ENCODE measurements around the gene EIF4A3. TPM values are rescaled to one million over a fixed set of nuclear protein-coding genes. Genes with fewer than 3 reads are reported as not detected.
A peak's percentile ranks its signal among the peaks of the same experiment; 100 is the strongest.

The EIF4A3 gene
- total RNA-seq, 4 donors from 2014 or later = 34.5 to 69.0 (median 59.2) TPM

DNA sequence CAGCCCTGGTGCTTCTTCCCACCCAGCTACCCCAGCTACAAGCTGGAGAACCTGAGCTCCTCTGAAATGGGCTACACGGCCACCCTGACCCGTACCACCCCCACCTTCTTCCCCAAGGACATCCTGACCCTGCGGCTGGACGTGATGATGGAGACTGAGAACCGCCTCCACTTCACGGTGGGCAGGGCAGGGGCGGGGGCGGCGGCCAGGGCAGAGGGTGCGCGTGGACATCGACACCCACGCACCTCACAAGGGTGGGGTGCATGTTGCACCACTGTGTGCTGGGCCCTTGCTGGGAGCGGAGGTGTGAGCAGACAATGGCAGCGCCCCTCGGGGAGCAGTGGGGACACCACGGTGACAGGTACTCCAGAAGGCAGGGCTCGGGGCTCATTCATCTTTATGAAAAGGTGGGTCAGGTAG, 42.0 kb downstream of the EIF4A3 start:
- DNase-seq (ENCODE audit: low spot score in 2 of 2) = no peak
- no peak overlapping the region for H3K27ac ChIP-seq
- TF ChIP-seq, protein P1, sequence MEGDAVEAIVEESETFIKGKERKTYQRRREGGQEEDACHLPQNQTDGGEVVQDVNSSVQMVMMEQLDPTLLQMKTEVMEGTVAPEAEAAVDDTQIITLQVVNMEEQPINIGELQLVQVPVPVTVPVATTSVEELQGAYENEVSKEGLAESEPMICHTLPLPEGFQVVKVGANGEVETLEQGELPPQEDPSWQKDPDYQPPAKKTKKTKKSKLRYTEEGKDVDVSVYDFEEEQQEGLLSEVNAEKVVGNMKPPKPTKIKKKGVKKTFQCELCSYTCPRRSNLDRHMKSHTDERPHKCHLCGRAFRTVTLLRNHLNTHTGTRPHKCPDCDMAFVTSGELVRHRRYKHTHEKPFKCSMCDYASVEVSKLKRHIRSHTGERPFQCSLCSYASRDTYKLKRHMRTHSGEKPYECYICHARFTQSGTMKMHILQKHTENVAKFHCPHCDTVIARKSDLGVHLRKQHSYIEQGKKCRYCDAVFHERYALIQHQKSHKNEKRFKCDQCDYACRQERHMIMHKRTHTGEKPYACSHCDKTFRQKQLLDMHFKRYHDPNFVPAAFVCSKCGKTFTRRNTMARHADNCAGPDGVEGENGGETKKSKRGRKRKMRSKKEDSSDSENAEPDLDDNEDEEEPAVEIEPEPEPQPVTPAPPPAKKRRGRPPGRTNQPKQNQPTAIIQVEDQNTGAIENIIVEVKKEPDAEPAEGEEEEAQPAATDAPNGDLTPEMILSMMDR (IDR thresholded peaks at IDR 0.05) = no peak
- TF ChIP-seq POLR2A (IDR thresholded peaks at IDR 0.05) (no peak), EP300 (IDR thresholded peaks at IDR 0.05) (no peak)
- H3K4me3 ChIP-seq = no peak overlapping the region
- 76 to 83% methylated on average over 14 to 18 of the region's 18 CpGs for WGBS, 2 donors
- no peaks in the 10 kb centered on the region for H3K9me3 ChIP-seq
- H3K27me3 ChIP-seq = no peaks in the 10 kb centered on the region
- H3K36me3 ChIP-seq = peaks cover 0 to 44% (median 0%) of the 10 kb centered on the region in 3 donors
- peaks cover 0 to 16% (median 15%) of the 10 kb centered on the region in 4 donors for H3K4me1 ChIP-seq

DNA sequence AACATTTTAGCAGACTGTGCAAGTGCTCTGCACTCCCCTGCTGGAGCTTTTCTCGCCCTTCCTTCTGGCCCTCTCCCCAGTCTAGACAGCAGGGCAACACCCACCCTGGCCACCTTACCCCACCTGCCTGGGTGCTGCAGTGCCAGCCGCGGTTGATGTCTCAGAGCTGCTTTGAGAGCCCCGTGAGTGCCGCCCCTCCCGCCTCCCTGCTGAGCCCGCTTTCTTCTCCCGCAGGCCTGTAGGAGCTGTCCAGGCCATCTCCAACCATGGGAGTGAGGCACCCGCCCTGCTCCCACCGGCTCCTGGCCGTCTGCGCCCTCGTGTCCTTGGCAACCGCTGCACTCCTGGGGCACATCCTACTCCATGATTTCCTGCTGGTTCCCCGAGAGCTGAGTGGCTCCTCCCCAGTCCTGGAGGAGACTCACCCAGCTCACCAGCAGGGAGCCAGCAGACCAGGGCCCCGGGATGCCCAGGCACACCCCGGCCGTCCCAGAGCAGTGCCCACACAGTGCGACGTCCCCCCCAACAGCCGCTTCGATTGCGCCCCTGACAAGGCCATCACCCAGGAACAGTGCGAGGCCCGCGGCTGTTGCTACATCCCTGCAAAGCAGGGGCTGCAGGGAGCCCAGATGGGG, 42.5 kb downstream of the EIF4A3 start:
- no peak for DNase-seq (ENCODE audit: low spot score in 2 of 2)
- 65 to 67% methylated on average over 14 to 23 of the region's 26 CpGs for WGBS, 2 donors
- no peak overlapping the region for H3K4me3 ChIP-seq
- H3K36me3 ChIP-seq = peaks cover 0 to 41% (median 0%) of the 10 kb centered on the region in 3 donors
- no peak overlapping the region for H3K27ac ChIP-seq
- H3K27me3 ChIP-seq = no peaks in the 10 kb centered on the region
- H3K4me1 ChIP-seq = peaks cover 0 to 16% (median 15%) of the 10 kb centered on the region in 4 donors
- H3K9me3 ChIP-seq = no peaks in the 10 kb centered on the region
- TF ChIP-seq EP300 (IDR thresholded peaks at IDR 0.05) = no peak
- TF ChIP-seq, protein P1 (IDR thresholded peaks at IDR 0.05) = no peak
- TF ChIP-seq POLR2A (IDR thresholded peaks at IDR 0.05) = no peak

GRCh38 chr17:80103449-80104085, 43.4 kb downstream of the EIF4A3 start:
- Histone ChIP-seq H3K4me3 (no peak overlapping the region), H3K9me3 (no peaks in the 10 kb centered on the region), H3K27me3 (no peaks in the 10 kb centered on the region), H3K27ac (no peak overlapping the region), H3K4me1 (peaks cover 0 to 16% (median 15%) of the 10 kb centered on the region in 4 donors), H3K36me3 (peaks cover 0 to 34% (median 0%) of the 10 kb centered on the region in 3 donors)
- TF ChIP-seq POLR2A (IDR thresholded peaks at IDR 0.05) (no peak), EP300 (IDR thresholded peaks at IDR 0.05) (no peak)
- TF ChIP-seq, protein P1 (IDR thresholded peaks at IDR 0.05) = no peak
- no peak for DNase-seq (ENCODE audit: low spot score in 2 of 2)
- 86 to 93% methylated on average over 19 of the region's 19 CpGs for WGBS, 2 donors

GRCh38 chr17:80102664-80103448, 44.1 kb downstream of the EIF4A3 start:
- Histone ChIP-seq H3K36me3 (peaks cover 0 to 26% (median 0%) of the 10 kb centered on the region in 3 donors), H3K9me3 (no peaks in the 10 kb centered on the region), H3K27ac (peak overlapping the region in 1 of 4 donors; percentile 96), H3K4me1 (peaks cover 0 to 16% (median 15%) of the 10 kb centered on the region in 4 donors), H3K27me3 (no peaks in the 10 kb centered on the region), H3K4me3 (no peak overlapping the region)
- no peak for DNase-seq (ENCODE audit: low spot score in 2 of 2)
- TF ChIP-seq, protein P1 (IDR thresholded peaks at IDR 0.05) = no peak
- TF ChIP-seq EP300 (IDR thresholded peaks at IDR 0.05) (no peak), POLR2A (IDR thresholded peaks at IDR 0.05) (no peak)
- 75 to 80% methylated on average over 13 to 15 of the region's 15 CpGs for WGBS, 2 donors

Measured in tibial nerve (tissue), 4 donors.